ENCODE data around the gene GSTP1. TPM values are rescaled to one million over a fixed set of nuclear protein-coding genes. Genes with fewer than 3 reads are reported as not detected.
"Not testable (repeated sequence)": the region's sequence is repeated elsewhere in the genome, so short reads cannot be mapped to it uniquely, and the experiment has no call there.

Gene GSTP1
- total and polyA plus RNA-seq, 2 donors (not counting 1 experiment from before 2014, with no cell fraction given) = 360 to 642 TPM

- H3K4me3 ChIP-seq (replicated peaks in 1 of 4; ENCODE audit: control extremely low read depth in 1 of 4, insufficient read depth in 1 of 4, low read depth in 3 of 4, low read length in 4 of 4) = no peak overlapping the region
- H3K9me3 ChIP-seq (ENCODE audit: control insufficient read depth, insufficient read depth, low read depth, low read length) = no peaks in the 10 kb centered on the region
- H3K9ac ChIP-seq (ENCODE audit: insufficient read depth, low read length) = no peak overlapping the region
- DNase-seq (ENCODE audit: low read depth in 2 of 2) = peak in 1 of 2 donors; percentile 45
- H3K79me2 ChIP-seq (ENCODE audit: control insufficient read depth, insufficient read depth, low read length) = no peaks in the 10 kb centered on the region
- H3K36me3 ChIP-seq (ENCODE audit: control insufficient read depth, insufficient read depth, low read length) = no peaks in the 10 kb centered on the region
- H3K4me1 ChIP-seq (ENCODE audit: control insufficient read depth, extremely low read depth, insufficient read depth, low read length) = no peaks in the 10 kb centered on the region
- H3K4me2 ChIP-seq (ENCODE audit: extremely low read depth, insufficient read depth, low read length) = no peak overlapping the region
- H3K27ac ChIP-seq (ENCODE audit: insufficient read depth, low read length) = no peak overlapping the region
- no peak overlapping the region for H2AFZ ChIP-seq (ENCODE audit: low read length)
- H3K27me3 ChIP-seq (ENCODE audit: control insufficient read depth, insufficient read depth, low read length) = no peaks in the 10 kb centered on the region
- H4K20me1 ChIP-seq (ENCODE audit: control insufficient read depth, extremely low read depth, insufficient read depth, low read length) = no peaks in the 10 kb centered on the region
- no peak for TF ChIP-seq EZH2 (IDR thresholded peaks at IDR 0.05; ENCODE audit: low read length, missing control alignments)
- TF ChIP-seq CTCF (conservative IDR thresholded peaks at IDR 0.05 in 1 of 2, IDR thresholded peaks at IDR 0.05 in 1 of 2; ENCODE audit: low read depth in 1 of 2, low read length in 2 of 2) = no peak
Measured at GRCh38 chr11:67562963-67563704, 20.5 kb upstream of the GSTP1 start.

DNA sequence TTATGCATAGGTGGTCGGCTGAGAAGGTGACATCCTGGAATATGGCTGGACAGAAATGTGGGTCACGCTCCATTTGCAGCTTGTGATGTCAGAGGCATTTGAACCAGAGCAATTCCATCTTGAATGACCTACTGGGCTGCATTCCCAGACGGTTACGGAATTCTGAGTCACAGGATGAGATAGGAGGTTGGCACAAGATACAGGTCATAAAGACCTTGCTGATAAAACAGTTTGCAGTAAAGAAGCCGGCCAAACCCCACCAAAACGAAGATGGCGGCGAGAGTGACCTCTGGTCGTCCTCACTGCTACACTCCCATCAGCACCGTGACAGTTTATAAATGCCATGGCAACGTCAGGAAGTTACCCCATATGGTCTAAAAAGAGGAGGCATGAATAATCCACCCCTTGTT is 19.9 kb upstream of the GSTP1 start:
- not testable (repeated sequence) for H3K36me3 ChIP-seq (ENCODE audit: control insufficient read depth, insufficient read depth, low read length); H2AFZ ChIP-seq (ENCODE audit: low read length); H3K27me3 ChIP-seq (ENCODE audit: control insufficient read depth, insufficient read depth, low read length); H3K27ac ChIP-seq (ENCODE audit: insufficient read depth, low read length); H3K4me1 ChIP-seq (ENCODE audit: control insufficient read depth, extremely low read depth, insufficient read depth, low read length); H4K20me1 ChIP-seq (ENCODE audit: control insufficient read depth, extremely low read depth, insufficient read depth, low read length); H3K4me3 ChIP-seq (replicated peaks in 1 of 4; ENCODE audit: control extremely low read depth in 1 of 4, insufficient read depth in 1 of 4, low read depth in 3 of 4, low read length in 4 of 4); H3K79me2 ChIP-seq (ENCODE audit: control insufficient read depth, insufficient read depth, low read length); H3K9me3 ChIP-seq (ENCODE audit: control insufficient read depth, insufficient read depth, low read depth, low read length); H3K4me2 ChIP-seq (ENCODE audit: extremely low read depth, insufficient read depth, low read length); H3K9ac ChIP-seq (ENCODE audit: insufficient read depth, low read length)
- peak; percentile 76 to 97 for DNase-seq (ENCODE audit: low read depth in 2 of 2)

DNA sequence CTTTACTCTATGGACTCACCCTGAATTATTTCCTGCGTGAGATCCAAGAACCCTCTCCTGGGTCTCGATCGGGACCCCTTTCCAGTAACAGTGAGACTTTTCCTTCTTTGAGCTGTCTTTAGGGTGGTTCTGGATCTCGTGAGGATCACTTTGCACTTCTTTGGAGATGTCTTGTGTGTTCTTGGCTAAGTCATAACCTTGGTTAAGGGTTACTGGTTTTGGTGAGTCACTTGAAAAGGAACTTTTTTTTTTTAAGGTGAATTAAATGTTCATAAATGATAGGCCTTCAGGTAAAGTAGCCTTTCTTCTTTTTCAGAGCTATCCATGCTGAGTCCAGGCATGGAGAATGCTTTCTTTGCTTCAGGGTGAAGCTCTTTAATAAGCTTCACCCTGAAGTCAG is 19.4 kb upstream of the GSTP1 start:
- Histone ChIP-seq H2AFZ (ENCODE audit: low read length) (no peak overlapping the region), H3K4me2 (ENCODE audit: extremely low read depth, insufficient read depth, low read length) (no peak overlapping the region), H3K36me3 (ENCODE audit: control insufficient read depth, insufficient read depth, low read length) (no peaks in the 10 kb centered on the region), H4K20me1 (ENCODE audit: control insufficient read depth, extremely low read depth, insufficient read depth, low read length) (no peaks in the 10 kb centered on the region), H3K4me3 (replicated peaks in 1 of 4; ENCODE audit: control extremely low read depth in 1 of 4, insufficient read depth in 1 of 4, low read depth in 3 of 4, low read length in 4 of 4) (no peak overlapping the region), H3K4me1 (ENCODE audit: control insufficient read depth, extremely low read depth, insufficient read depth, low read length) (no peaks in the 10 kb centered on the region), H3K9ac (ENCODE audit: insufficient read depth, low read length) (no peak overlapping the region), H3K9me3 (ENCODE audit: control insufficient read depth, insufficient read depth, low read depth, low read length) (no peaks in the 10 kb centered on the region), H3K27me3 (ENCODE audit: control insufficient read depth, insufficient read depth, low read length) (no peaks in the 10 kb centered on the region), H3K79me2 (ENCODE audit: control insufficient read depth, insufficient read depth, low read length) (no peaks in the 10 kb centered on the region), H3K27ac (ENCODE audit: insufficient read depth, low read length) (no peak overlapping the region)
- TF ChIP-seq CTCF (conservative IDR thresholded peaks at IDR 0.05 in 1 of 2, IDR thresholded peaks at IDR 0.05 in 1 of 2; ENCODE audit: low read depth in 1 of 2, low read length in 2 of 2) (no peak), EZH2 (IDR thresholded peaks at IDR 0.05; ENCODE audit: low read length, missing control alignments) (no peak)
- peak in 1 of 2 donors; percentile 52 for DNase-seq (ENCODE audit: low read depth in 2 of 2)
